K562 (cell line): ENCODE measurements around the gene FUCA2. TPM values are rescaled to one million over a fixed set of nuclear protein-coding genes. Genes with fewer than 3 reads are reported as not detected.

Source experiments
- ATF3 ChIP-seq, 2 experiments: fragments of 450-650 bp in 1 of 2; sonication (generic) in 1 of 2; formaldehyde crosslinking in 1 of 2; IDR thresholded peaks in 1 of 2; conservative IDR thresholded peaks in 1 of 2; 2 replicates each; pipeline versions ENCODE4 v1.6.1 to v1.8.1; 2016 to 2023; ENCODE audit warnings: mild to moderate bottlenecking in 2 of 2, moderate library complexity in 2 of 2, inconsistent platforms in 1 of 2, missing genetic modification reagents in 1 of 2
- CBX1 ChIP-seq: sonication (generic); IDR thresholded peaks from 2 replicates; pipeline ENCODE4 v1.6.1; 2016; ENCODE audit warnings: antibody characterized with exemption, low read depth, mild to moderate bottlenecking
- CEBPB ChIP-seq: fragments of 450-650 bp; IDR thresholded peaks from 2 replicates; pipeline ENCODE4 v1.6.1; 2016; ENCODE audit warnings: missing genetic modification characterization, missing compliant biosample characterization
- CREM ChIP-seq: IDR thresholded peaks from 2 replicates; pipeline ENCODE4 v1.6.1; 2014; ENCODE audit warnings: antibody characterized with exemption, low read depth
- FOXJ2 ChIP-seq: fragments of 200-800 bp; sonication (Bioruptor generic); IDR thresholded peaks from 2 replicates; pipeline ENCODE4 v1.6.1; 2016; ENCODE audit warnings: missing genetic modification characterization, missing compliant biosample characterization
- FUS ChIP-seq: fragments of 200-400 bp; formaldehyde crosslinking; optimal IDR thresholded peaks from 2 replicates; pipeline ENCODE3; 2017; ENCODE audit warnings: low read depth, low read length
- PCBP1 ChIP-seq: fragments of 200-400 bp; formaldehyde crosslinking; IDR thresholded peaks from 2 replicates; pipeline ENCODE4 v1.6.1; 2018; ENCODE audit warnings: mild to moderate bottlenecking, low read depth, low read length; ENCODE audit not compliant: poor library complexity, severe bottlenecking
- PHTF2 ChIP-seq: fragments of 250-450 bp; sonication (Bioruptor Pico); IDR thresholded peaks from 2 replicates; pipeline ENCODE4 v1.5.0; 2021; ENCODE audit warnings: mild to moderate bottlenecking
- RNF2 ChIP-seq: sonication (generic); IDR thresholded peaks from 2 replicates; pipeline ENCODE4 v1.6.1; 2016
- SIN3B ChIP-seq: fragments of 450-650 bp; IDR thresholded peaks from 2 replicates; pipeline ENCODE4 v1.6.1; 2017; ENCODE audit warnings: low read depth, mild to moderate bottlenecking, moderate library complexity
- ZKSCAN3 ChIP-seq: fragments of 250-450 bp; sonication (Bioruptor Pico); IDR thresholded peaks from 2 replicates; pipeline ENCODE4 v1.4.0; 2020
- ZNF165 ChIP-seq: fragments of 250-450 bp; sonication (Bioruptor Pico); IDR thresholded peaks from 2 replicates; pipeline ENCODE4 v1.4.0; 2020; ENCODE audit warnings: borderline replicate concordance
- ZNF766 ChIP-seq: fragments of 200-800 bp; sonication (Bioruptor generic); conservative IDR thresholded peaks from 2 replicates; pipeline ENCODE4 v1.6.1; 2016; ENCODE audit warnings: missing genetic modification characterization, missing compliant biosample characterization
- polyA plus RNA-seq, 8 experiments: library from polyadenylated mRNA; depleted of rRNA in 4 of 8; stranded (reverse) in 5 of 8; unstranded in 3 of 8; fragments of >200 nt; fragmentation: Nextera tagmentation in 2 of 8; fragmentation: Illumina TruSeq in 1 of 8; extraction: Ambion mirVana in 2 of 8; extraction: Trizol in 1 of 8; gene quantifications; 2 replicates each; pipeline versions ENCODE4 v1.2.1 to v1.2.3, GENCODE V29; 2011 to 2014; ENCODE audit warnings: inconsistent platforms in 1 of 8, missing spikeins in 1 of 8
- total RNA-seq, 7 experiments: library from RNA; depleted of rRNA in 6 of 7; stranded (reverse); fragments of >200 nt in 6 of 7; fragmentation: Illumina TruSeq in 2 of 7; extraction: Trizol in 2 of 7; gene quantifications; 2 replicates each; pipeline versions ENCODE4 v1.2.1 to v1.2.3, GENCODE V29; 2011 to 2021; ENCODE audit warnings: low replicate concordance in 1 of 7
- TF ChIP-seq, protein P1 (sequence below): fragments of 250-450 bp; sonication (Bioruptor Pico); IDR thresholded peaks from 2 replicates; pipeline ENCODE4 v1.5.0; 2021; ENCODE audit warnings: mild to moderate bottlenecking, moderate library complexity
- TF ChIP-seq, protein P2 (sequence below), 2 experiments: fragments of 450-650 bp in 1 of 2; sonication (generic) in 1 of 2; formaldehyde crosslinking in 1 of 2; IDR thresholded peaks; 2 replicates each; pipeline versions ENCODE4 v1.7.1 to v1.9.0; 2016 to 2022; ENCODE audit warnings: inconsistent platforms in 1 of 2, mild to moderate bottlenecking in 1 of 2, missing genetic modification reagents in 1 of 2

The FUCA2 gene
- total and polyA plus RNA-seq, 9 of the 15 experiments (the other 6 are each of a cell fraction or from before 2014, with no cell fraction given): 20.6 to 112 (median 79.3) TPM

- no peak for TF ChIP-seq CREM
- no peak for TF ChIP-seq FOXJ2
- TF ChIP-seq CBX1: no peak
- no peak for TF ChIP-seq RNF2
- TF ChIP-seq ATF3 (IDR thresholded peaks at IDR 0.05): no peak
- no peak for TF ChIP-seq ATF3 (CRISPR knock-in tag; conservative IDR thresholded peaks at IDR 0.05)
- no peak for TF ChIP-seq CEBPB
- no peak for TF ChIP-seq SIN3B
- TF ChIP-seq, protein P1, sequence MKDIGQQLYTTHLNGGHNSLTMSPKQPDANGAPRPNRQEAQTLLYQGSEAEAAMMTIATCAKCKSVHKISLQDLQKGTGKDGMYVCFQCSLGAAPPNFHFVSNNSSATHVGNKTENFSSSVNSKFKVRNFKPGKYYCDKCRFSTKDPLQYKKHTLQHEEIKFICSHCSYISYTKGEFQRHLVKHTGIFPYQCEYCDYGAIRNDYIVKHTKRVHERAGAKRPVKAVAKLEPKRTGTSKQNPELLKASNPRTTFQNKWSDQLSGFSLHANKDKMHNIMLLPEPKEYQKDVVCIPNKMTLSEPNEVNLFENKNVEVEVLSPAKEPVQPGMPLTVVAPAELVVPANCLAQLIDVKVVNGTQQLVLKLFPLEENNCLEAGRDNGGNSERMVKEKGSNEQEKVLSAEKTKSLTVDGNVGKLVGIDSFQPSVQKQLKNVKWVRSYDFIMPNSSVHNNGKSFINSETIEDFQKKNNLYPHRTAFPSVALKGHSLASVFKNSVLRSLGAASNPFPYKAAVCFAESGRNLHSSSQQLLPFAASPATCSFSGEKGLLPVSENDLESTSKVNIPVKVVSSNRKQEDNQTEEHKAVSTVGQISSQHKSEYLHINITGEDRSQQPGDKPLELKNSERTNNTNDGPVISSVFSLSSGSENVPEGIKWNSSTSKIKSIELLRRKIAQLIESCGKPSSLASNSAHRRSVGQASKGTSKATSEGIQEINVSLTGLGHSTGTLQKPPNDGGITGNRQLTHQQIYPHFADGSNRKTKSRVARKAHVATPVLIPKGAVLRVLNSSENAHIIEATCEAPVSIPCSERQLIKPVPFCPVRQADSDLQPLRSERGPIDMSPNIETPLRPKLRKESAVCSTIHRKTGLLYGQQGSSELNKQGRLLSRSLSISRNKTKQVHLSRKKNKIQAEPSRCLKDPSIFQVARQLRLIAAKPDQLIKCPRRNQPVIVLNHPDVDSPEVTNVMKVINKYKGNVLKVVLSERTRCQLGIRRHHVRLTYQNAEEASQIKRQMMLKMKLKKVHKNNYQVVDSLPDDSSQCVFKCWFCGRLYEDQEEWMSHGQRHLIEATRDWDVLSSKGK (CRISPR knock-in tag): no peak
- no peak for TF ChIP-seq FUS
- no peak for TF ChIP-seq ZNF766 (CRISPR knock-in tag)
- no peak for TF ChIP-seq PHTF2 (CRISPR knock-in tag)
- TF ChIP-seq, protein P2, sequence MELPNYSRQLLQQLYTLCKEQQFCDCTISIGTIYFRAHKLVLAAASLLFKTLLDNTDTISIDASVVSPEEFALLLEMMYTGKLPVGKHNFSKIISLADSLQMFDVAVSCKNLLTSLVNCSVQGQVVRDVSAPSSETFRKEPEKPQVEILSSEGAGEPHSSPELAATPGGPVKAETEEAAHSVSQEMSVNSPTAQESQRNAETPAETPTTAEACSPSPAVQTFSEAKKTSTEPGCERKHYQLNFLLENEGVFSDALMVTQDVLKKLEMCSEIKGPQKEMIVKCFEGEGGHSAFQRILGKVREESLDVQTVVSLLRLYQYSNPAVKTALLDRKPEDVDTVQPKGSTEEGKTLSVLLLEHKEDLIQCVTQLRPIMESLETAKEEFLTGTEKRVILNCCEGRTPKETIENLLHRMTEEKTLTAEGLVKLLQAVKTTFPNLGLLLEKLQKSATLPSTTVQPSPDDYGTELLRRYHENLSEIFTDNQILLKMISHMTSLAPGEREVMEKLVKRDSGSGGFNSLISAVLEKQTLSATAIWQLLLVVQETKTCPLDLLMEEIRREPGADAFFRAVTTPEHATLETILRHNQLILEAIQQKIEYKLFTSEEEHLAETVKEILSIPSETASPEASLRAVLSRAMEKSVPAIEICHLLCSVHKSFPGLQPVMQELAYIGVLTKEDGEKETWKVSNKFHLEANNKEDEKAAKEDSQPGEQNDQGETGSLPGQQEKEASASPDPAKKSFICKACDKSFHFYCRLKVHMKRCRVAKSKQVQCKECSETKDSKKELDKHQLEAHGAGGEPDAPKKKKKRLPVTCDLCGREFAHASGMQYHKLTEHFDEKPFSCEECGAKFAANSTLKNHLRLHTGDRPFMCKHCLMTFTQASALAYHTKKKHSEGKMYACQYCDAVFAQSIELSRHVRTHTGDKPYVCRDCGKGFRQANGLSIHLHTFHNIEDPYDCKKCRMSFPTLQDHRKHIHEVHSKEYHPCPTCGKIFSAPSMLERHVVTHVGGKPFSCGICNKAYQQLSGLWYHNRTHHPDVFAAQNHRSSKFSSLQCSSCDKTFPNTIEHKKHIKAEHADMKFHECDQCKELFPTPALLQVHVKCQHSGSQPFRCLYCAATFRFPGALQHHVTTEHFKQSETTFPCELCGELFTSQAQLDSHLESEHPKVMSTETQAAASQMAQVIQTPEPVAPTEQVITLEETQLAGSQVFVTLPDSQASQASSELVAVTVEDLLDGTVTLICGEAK (IDR thresholded peaks at IDR 0.05): no peak
- TF ChIP-seq, protein P2 (CRISPR knock-in tag; IDR thresholded peaks at IDR 0.05): no peak
- no peak for TF ChIP-seq ZKSCAN3 (CRISPR knock-in tag)
- no peak for TF ChIP-seq ZNF165 (CRISPR knock-in tag)
- no peak for TF ChIP-seq PCBP1
Observed at GRCh38 chr6:143538374-143538773, 26.9 kb upstream of the FUCA2 start (continued).
